Measurements from ENCODE around the gene RBM39.
"Not testable (repeated sequence)": the region's sequence is repeated elsewhere in the genome, so short reads cannot be mapped to it uniquely, and the experiment has no call there.

Gene RBM39

GRCh38 chr20:35750611-35751010, 8.6 kb upstream of the RBM39 start:
- DNase-seq: no peak

- not testable (repeated sequence) for DNase-seq
Measured at GRCh38 chr20:35744492-35744841, 2.4 kb upstream of the RBM39 start.

- DNase-seq: no peak
Measured at GRCh38 chr20:35743693-35744491, 1.8 kb upstream of the RBM39 start.

GRCh38 chr20:35742741-35743523, 872 bp upstream of the RBM39 start:
- peak; percentile 84 for DNase-seq

- DNase-seq: no peak
Measured at GRCh38 chr20:35739294-35740163, 2.5 kb downstream of the RBM39 start.

GRCh38 chr20:35738410-35739179, 3.5 kb downstream of the RBM39 start:
- DNase-seq: no peak

GRCh38 chr20:35737865-35738333, 4.2 kb downstream of the RBM39 start:
- DNase-seq: no peak

- no peak for DNase-seq
Measured at GRCh38 chr20:35735826-35736470, 6.1 kb downstream of the RBM39 start.

GRCh38 chr20:35734777-35735649, 7.0 kb downstream of the RBM39 start:
- no peak for DNase-seq

- DNase-seq: no peak
Measured at GRCh38 chr20:35734374-35734773, 7.7 kb downstream of the RBM39 start.

GRCh38 chr20:35732644-35732982, 9.4 kb downstream of the RBM39 start:
- DNase-seq: no peak

GRCh38 chr20:35731862-35732643, 10.0 kb downstream of the RBM39 start:
- DNase-seq: no peak

- DNase-seq: no peak
Measured at GRCh38 chr20:35731469-35731788, 10.6 kb downstream of the RBM39 start.

- no peak for DNase-seq
Measured at GRCh38 chr20:35730583-35731468, 11.2 kb downstream of the RBM39 start.

- no peak for DNase-seq
Measured at GRCh38 chr20:35729836-35730582, 12.1 kb downstream of the RBM39 start.

GRCh38 chr20:35729283-35729807, 12.7 kb downstream of the RBM39 start:
- no peak for DNase-seq

- no peak for DNase-seq
Measured at GRCh38 chr20:35726842-35727711, 15.0 kb downstream of the RBM39 start.
